Naive thymus-derived CD8-positive, alpha-beta T cell (primary cell): ENCODE results near the gene CBX4. TPM values are rescaled to one million over a fixed set of nuclear protein-coding genes. Genes with fewer than 3 reads are reported as not detected.

ENCODE experiments used
- ATAC-seq, 2 donors: fragments of 150-1000 bp; cut with Tn5 transposase in 1 of 2; sonication (Bioruptor Pico), chemical (Tn5 transposase) in 1 of 2; 1 replicate in 1 of 2; 2 replicates in 1 of 2; pipeline ENCODE4 v1.10.0; 2021; ENCODE audit warnings: mild to moderate bottlenecking in 2 of 2, moderate library complexity in 2 of 2
- POLR2A ChIA-PET: fragments of 350-600 bp; sonication (Branson Sonifier 250); formaldehyde crosslinking; loops from one replicate; lab custom pipeline; 2021; ENCODE audit warnings: antibody characterized with exemption; lab: Charles Lee
- DNase-seq, 10 donors: peaks; one replicate each; pipeline versions ENCODE4 v3.0.0 to v3.0.0-alpha.2; 2020 to 2022
- H3K27ac Mint-ChIP-seq, 10 donors: one replicate each; pipeline ENCODE4 v1.8.0; 2020 to 2022; ENCODE audit warnings: mild to moderate bottlenecking in 10 of 10, mixed read lengths in 10 of 10, moderate library complexity in 4 of 10, inconsistent platforms in 1 of 10
- H3K27me3 Mint-ChIP-seq, 5 donors: one replicate each; pipeline ENCODE4 v1.8.0; 2021 to 2022; ENCODE audit warnings: mixed read lengths in 5 of 5
- H3K36me3 Mint-ChIP-seq, 3 donors: one replicate each; pipeline ENCODE4 v1.8.0; 2020 to 2022; ENCODE audit warnings: mixed read lengths in 3 of 3, mild to moderate bottlenecking in 2 of 3, inconsistent platforms in 1 of 3
- H3K4me1 Mint-ChIP-seq, 4 donors: one replicate each; pipeline ENCODE4 v1.8.0; 2021 to 2022; ENCODE audit warnings: mixed read lengths in 4 of 4
- H3K4me3 Mint-ChIP-seq, 10 donors: one replicate each; pipeline ENCODE4 v1.8.0; 2020 to 2022; ENCODE audit warnings: mild to moderate bottlenecking in 10 of 10, mixed read lengths in 10 of 10, moderate library complexity in 6 of 10, inconsistent platforms in 1 of 10
- H3K9me3 Mint-ChIP-seq, 9 donors: one replicate each; pipeline ENCODE4 v1.8.0; 2020 to 2022; ENCODE audit warnings: mixed read lengths in 9 of 9, mild to moderate bottlenecking in 3 of 9, inconsistent platforms in 1 of 9, moderate library complexity in 1 of 9
- polyA plus RNA-seq, 3 donors: library from polyadenylated mRNA; unstranded; fragments of 300-500 nt; fragmentation: Illumina TruSeq; gene quantifications; one replicate each; pipeline ENCODE4 v1.2.3, GENCODE V29; 2021
- total RNA-seq, 8 experiments: library from RNA in 2 of 8; stranded (reverse) in 2 of 8; gene quantifications; one replicate each; pipeline ENCODE4 v1.2.3 and lab custom pipeline; 2021 to 2026

The CBX4 gene
- total and polyA plus RNA-seq, 5 experiments from 2014 or later = 4.3 to 80.7 (median 16.0) TPM

DNA sequence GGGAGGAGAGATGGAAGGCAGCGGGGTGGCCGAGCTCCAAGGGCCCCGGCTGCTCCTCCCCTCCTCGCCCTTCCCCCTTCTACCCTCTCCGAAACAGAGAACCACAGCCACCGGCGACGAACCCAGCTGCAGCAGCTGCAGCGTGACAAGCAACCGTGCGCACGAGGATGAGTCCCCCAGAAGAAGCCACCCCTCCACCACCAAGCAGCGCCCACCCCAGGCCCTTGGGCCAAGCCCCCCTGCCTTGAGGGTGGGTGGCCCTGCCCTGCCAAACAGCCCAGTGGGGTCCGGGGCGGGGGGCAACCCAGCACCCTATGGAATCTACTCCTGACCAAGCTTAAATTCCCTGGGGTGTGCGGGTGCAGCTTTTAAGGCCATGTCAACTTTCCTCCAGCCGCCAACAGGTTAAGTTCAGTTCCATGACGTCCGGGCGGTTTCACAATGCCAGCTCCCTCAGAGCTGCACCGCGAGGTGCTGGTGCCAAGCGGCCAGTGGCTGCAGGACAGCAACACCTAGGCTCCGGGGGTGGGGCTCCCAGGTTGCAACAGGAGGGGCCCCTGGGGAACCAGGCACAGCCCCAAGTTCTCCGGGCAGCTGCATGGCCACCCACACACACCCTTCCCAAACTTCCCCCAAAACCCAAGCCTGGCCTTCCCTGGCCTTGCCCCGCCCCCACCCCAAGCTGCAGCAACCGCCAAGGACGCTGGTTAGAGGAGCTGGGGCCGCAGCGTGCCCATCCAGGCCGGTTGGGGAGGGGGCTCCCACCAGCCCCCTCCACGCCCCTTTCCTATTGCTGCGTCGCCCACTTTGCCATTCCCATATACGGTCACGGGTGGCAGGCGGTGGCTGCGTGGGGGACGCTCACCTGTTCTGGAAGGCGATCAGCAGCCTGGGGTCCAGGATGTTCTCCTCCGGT is 2.0 kb downstream of the CBX4 start:
- Mint-ChIP-seq H3K4me1 (peaks cover 18 to 58% (median 48%) of the 10 kb centered on the region in 4 donors), H3K36me3 (peaks cover 0 to 26% (median 8%) of the 10 kb centered on the region in 3 donors), H3K27me3 (peaks cover 2 to 20% (median 6%) of the 10 kb centered on the region in 5 donors), H3K27ac (peak overlapping the region; percentile 95 to 99 (median 98)), H3K9me3 (peaks cover 0 to 2% (median 0%) of the 10 kb centered on the region in 9 donors), H3K4me3 (peak overlapping the region; percentile 94 to 100 (median 97))
- ATAC-seq (peak in 1 of 2 donors; percentile 5), DNase-seq (peak in 9 of 10 donors; percentile 28 to 74 (median 50))
- POLR2A ChIA-PET = interaction anchor here (0.5 to 9.0 kb wide), 18 partner anchors 11 to 1879 kb away, joined by 3 to 152 read pairs (median 4); partner anchors contain the start of genes CBX2, CBX8, GAA and TNRC6C

DNA sequence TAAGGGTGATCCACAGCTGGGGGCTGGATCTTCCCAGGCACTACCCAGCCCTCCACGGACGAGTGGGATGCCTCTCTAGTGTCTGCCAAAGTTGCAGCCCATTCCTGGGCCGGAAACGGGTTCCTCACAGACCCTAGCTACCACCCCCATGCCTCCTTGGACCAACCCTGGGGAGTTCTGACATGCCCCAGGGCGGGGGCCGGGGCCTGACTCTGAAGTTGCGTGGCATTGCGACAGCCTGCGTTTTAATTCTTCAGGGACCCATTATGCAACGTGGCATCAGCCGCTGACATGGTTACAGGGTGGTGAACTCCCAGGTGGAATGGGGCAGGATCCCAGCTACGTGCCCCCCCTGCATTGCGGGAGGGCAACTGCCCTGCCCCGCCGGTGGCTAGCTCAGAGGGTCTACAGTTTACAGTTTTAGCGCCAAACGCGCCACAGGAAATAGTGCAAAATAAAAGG is 2.7 kb downstream of the CBX4 start:
- peaks cover 15 to 53% (median 43%) of the 10 kb centered on the region in 4 donors for H3K4me1 Mint-ChIP-seq
- peak overlapping the region in 7 of 10 donors; percentile 19 to 96 (median 67) for H3K27ac Mint-ChIP-seq
- peaks cover 0 to 15% (median under 1%) of the 10 kb centered on the region in 5 donors for H3K27me3 Mint-ChIP-seq
- peak overlapping the region; percentile 78 to 100 (median 97) for H3K4me3 Mint-ChIP-seq
- no peak for ATAC-seq
- POLR2A ChIA-PET = interaction anchor here (0.5 to 9.0 kb wide), 15 partner anchors 10 to 1878 kb away, joined by 3 to 152 read pairs (median 4); partner anchors contain the start of genes CBX2, CBX8, GAA and TNRC6C
- no peak for DNase-seq
- peaks cover 0 to 26% (median 8%) of the 10 kb centered on the region in 3 donors for H3K36me3 Mint-ChIP-seq
- peaks cover 0 to 2% (median 0%) of the 10 kb centered on the region in 9 donors for H3K9me3 Mint-ChIP-seq

- Mint-ChIP-seq H3K27ac (no peak overlapping the region), H3K9me3 (peaks cover 0 to 2% (median 0%) of the 10 kb centered on the region in 9 donors), H3K27me3 (peaks cover 0 to 10% (median 0%) of the 10 kb centered on the region in 5 donors), H3K36me3 (peaks cover 0 to 26% (median 8%) of the 10 kb centered on the region in 3 donors), H3K4me3 (peak overlapping the region in 6 of 10 donors; percentile 20 to 100 (median 97)), H3K4me1 (peaks cover 15 to 53% (median 43%) of the 10 kb centered on the region in 4 donors)
- ATAC-seq = no peak
- no peak for DNase-seq
- POLR2A ChIA-PET = interaction anchor here (0.5 to 9.0 kb wide), 10 partner anchors 8 to 1878 kb away, joined by 3 to 152 read pairs (median 4); partner anchors contain the start of genes CBX8 and TNRC6C
These were observed 3.2 kb downstream of the CBX4 start for GRCh38 chr17:79835953-79836509.

DNA sequence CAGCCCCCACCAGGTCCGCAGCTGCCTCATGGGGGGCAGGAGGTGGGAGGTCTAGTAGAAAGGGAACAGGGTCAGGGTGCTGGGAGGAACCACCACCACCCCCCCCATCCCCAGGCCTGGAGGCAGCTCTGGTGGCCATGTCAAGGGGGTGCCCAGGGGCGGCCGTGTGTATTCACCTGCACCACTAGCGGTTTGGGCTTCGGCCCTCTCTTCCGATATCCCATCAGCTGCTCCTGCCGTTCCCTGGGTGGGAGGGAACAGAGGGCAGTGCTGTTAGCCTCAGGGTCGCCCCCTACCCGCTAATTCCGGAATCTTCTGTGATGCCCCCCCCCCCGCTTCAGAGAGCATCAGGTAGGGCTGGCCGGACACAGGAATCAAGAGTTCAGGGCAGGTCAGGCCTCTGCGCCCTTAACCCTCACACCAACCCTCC is 3.8 kb downstream of the CBX4 start:
- H3K4me3 Mint-ChIP-seq = peak overlapping the region in 6 of 10 donors; percentile 20 to 100 (median 50)
- H3K36me3 Mint-ChIP-seq = peaks cover 0 to 23% (median 8%) of the 10 kb centered on the region in 3 donors
- peaks cover 0 to 5% (median 0%) of the 10 kb centered on the region in 5 donors for H3K27me3 Mint-ChIP-seq
- POLR2A ChIA-PET = interaction anchor here (1.3 to 9.0 kb wide), 5 partner anchors 8 to 161 kb away, joined by 3 to 152 read pairs (median 6); partner anchors contain the start of gene CBX8
- peaks cover 0 to 2% (median 0%) of the 10 kb centered on the region in 9 donors for H3K9me3 Mint-ChIP-seq
- no peak for ATAC-seq
- H3K4me1 Mint-ChIP-seq = peaks cover 15 to 48% (median 40%) of the 10 kb centered on the region in 4 donors
- DNase-seq = peak in 1 of 10 donors; percentile 62
- peak overlapping the region in 1 of 10 donors; percentile 56 for H3K27ac Mint-ChIP-seq

- H3K27me3 Mint-ChIP-seq = peaks cover 0 to under 1% (median 0%) of the 10 kb centered on the region in 5 donors
- H3K27ac Mint-ChIP-seq = peak overlapping the region in 3 of 10 donors; percentile 44 to 57 (median 56)
- ATAC-seq (no peak), DNase-seq (peak in 9 of 10 donors; percentile 33 to 75 (median 62))
- H3K4me3 Mint-ChIP-seq = peak overlapping the region in 9 of 10 donors; percentile 25 to 71 (median 48)
- POLR2A ChIA-PET = interaction anchor here (1.4 to 9.0 kb wide), 4 partner anchors 9 to 56 kb away, joined by 3 to 152 read pairs (median 21); partner anchors contain the start of gene CBX8
- peaks cover 15 to 47% (median 34%) of the 10 kb centered on the region in 4 donors for H3K4me1 Mint-ChIP-seq
- H3K36me3 Mint-ChIP-seq = peaks cover 0 to 23% (median 8%) of the 10 kb centered on the region in 3 donors
- H3K9me3 Mint-ChIP-seq = peaks cover 0 to 2% (median 0%) of the 10 kb centered on the region in 9 donors
These were observed 4.4 kb downstream of the CBX4 start for GRCh38 chr17:79834565-79835469.

DNA sequence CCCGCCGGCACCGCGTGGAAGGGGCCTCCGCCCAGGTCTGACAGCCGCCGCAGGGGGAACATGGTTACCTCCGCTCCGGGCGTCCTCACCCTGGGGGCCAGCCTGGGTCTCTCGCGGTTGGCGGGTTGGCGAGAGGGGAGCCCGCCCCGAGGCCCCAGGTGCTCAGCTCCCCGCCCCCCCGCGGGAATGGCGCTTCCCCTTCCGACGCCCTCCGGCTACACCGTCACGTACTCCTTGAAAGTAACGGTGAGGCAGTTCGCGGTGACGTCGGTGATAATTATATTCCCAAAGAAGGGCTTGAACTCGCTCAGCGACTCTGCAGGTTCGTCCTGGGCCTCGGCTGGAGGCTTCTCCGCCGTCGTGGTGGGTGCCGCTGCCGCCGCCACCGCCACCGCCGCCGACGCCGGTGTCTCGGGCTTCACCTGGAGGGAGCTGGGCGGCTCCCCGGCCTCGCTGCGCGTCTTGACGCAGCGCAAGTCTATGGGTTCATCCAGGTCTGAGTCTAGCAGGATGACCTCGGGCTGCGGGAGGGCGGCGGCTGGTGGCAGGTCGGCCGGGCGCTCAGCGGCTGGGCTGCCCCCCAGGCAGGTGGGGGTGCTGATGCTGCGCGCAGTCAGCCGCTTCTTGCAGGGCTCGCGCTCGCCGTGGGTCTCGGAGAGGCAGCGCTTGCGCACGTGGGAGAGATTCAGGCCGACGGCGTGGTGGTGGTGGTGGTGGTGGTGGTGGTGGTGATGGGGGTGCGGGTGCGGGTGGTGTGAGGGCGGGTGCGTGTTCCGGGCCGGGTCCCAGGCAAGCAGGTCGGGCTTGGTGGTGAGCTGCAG is 5.3 kb downstream of the CBX4 start:
- peaks cover 15 to 50% (median 38%) of the 10 kb centered on the region in 4 donors for H3K4me1 Mint-ChIP-seq
- peak in 1 of 10 donors; percentile 62 for DNase-seq
- peaks cover 0 to 2% (median 0%) of the 10 kb centered on the region in 9 donors for H3K9me3 Mint-ChIP-seq
- no peak for ATAC-seq
- no peaks in the 10 kb centered on the region for H3K27me3 Mint-ChIP-seq
- H3K36me3 Mint-ChIP-seq = peaks cover 0 to 23% (median 8%) of the 10 kb centered on the region in 3 donors
- POLR2A ChIA-PET = interaction anchor here (0.7 to 9.0 kb wide), 7 partner anchors 10 to 56 kb away, joined by 3 to 152 read pairs (median 5); partner anchors contain the start of gene CBX8
- peak overlapping the region in 1 of 10 donors; percentile 57 for H3K27ac Mint-ChIP-seq
- H3K4me3 Mint-ChIP-seq = peak overlapping the region in 2 of 10 donors; percentile 56 to 70

- Mint-ChIP-seq H3K27me3 (no peaks in the 10 kb centered on the region), H3K9me3 (peaks cover 0 to 1% (median 0%) of the 10 kb centered on the region in 9 donors), H3K36me3 (peaks cover 0 to 20% (median 8%) of the 10 kb centered on the region in 3 donors), H3K4me3 (peak overlapping the region; percentile 31 to 72 (median 57)), H3K27ac (peak overlapping the region in 1 of 10 donors; percentile 37), H3K4me1 (peaks cover 16 to 46% (median 40%) of the 10 kb centered on the region in 4 donors)
- POLR2A ChIA-PET = interaction anchor here (0.7 to 5.3 kb wide), 4 partner anchors 12 to 39 kb away, joined by 3 to 39 read pairs (median 6); no protein-coding TSS in a partner anchor
- ATAC-seq (no peak), DNase-seq (no peak)
These were observed 6.2 kb downstream of the CBX4 start for GRCh38 chr17:79833110-79833450.

- POLR2A ChIA-PET = interaction anchor here (1.2 to 5.3 kb wide), 3 partner anchors 21 to 38 kb away, joined by 5 to 39 read pairs (median 8); no protein-coding TSS in a partner anchor
- Mint-ChIP-seq H3K27me3 (no peaks in the 10 kb centered on the region), H3K4me1 (peaks cover 14 to 42% (median 36%) of the 10 kb centered on the region in 4 donors), H3K27ac (peak overlapping the region in 1 of 10 donors; percentile 37), H3K4me3 (peak overlapping the region; percentile 31 to 72 (median 57)), H3K9me3 (no peaks in the 10 kb centered on the region), H3K36me3 (peaks cover 0 to 20% (median 8%) of the 10 kb centered on the region in 3 donors)
- ATAC-seq (peak in 1 of 2 donors; percentile 18), DNase-seq (peak in 1 of 10 donors; percentile 16)
These were observed 6.8 kb downstream of the CBX4 start for GRCh38 chr17:79832218-79833109.
